KMS-11 (cell line): ENCODE results near the gene LTB4R.

ENCODE experiments used
- H2AFZ ChIP-seq: fragments of 200-600 bp; sonication (generic); 2 replicates; pipeline ENCODE4 v1.6.1; 2016; ENCODE audit warnings: antibody characterized with exemption, mixed run types, low read depth
- H3K27ac ChIP-seq: fragments of 200-600 bp; sonication (generic); 2 replicates; pipeline ENCODE4 v1.6.1; 2016; ENCODE audit warnings: mild to moderate bottlenecking, mixed run types
- H3K27me3 ChIP-seq: fragments of 200-600 bp; sonication (generic); 2 replicates; pipeline ENCODE4 v1.6.1; 2017; ENCODE audit warnings: mild to moderate bottlenecking, low read depth, mixed run types, moderate library complexity; ENCODE audit not compliant: insufficient read depth
- H3K36me3 ChIP-seq: fragments of 200-600 bp; sonication (generic); 2 replicates; pipeline ENCODE4 v1.6.1; 2017; ENCODE audit warnings: mild to moderate bottlenecking, mixed run types; ENCODE audit not compliant: insufficient read depth
- H3K4me1 ChIP-seq: fragments of 200-600 bp; sonication (generic); 2 replicates; pipeline ENCODE4 v1.6.1; 2016; ENCODE audit warnings: mild to moderate bottlenecking, low read depth, mixed run types; ENCODE audit not compliant: poor library complexity, severe bottlenecking
- H3K4me2 ChIP-seq: fragments of 200-600 bp; sonication (generic); 2 replicates; pipeline ENCODE4 v1.7.0; 2016; ENCODE audit warnings: mild to moderate bottlenecking, mixed run types
- H3K4me3 ChIP-seq: fragments of 200-600 bp; sonication (generic); IDR thresholded peaks from 2 replicates; pipeline ENCODE4 v1.6.1; 2017; ENCODE audit warnings: low read depth, low read length, mixed read lengths; ENCODE audit not compliant: insufficient read depth
- H3K79me2 ChIP-seq: fragments of 200-600 bp; sonication (generic); 2 replicates; pipeline ENCODE4 v1.6.1; 2016; ENCODE audit warnings: low read depth, mixed run types; ENCODE audit not compliant: insufficient read depth
- H3K9ac ChIP-seq: fragments of 200-600 bp; sonication (generic); 2 replicates; pipeline ENCODE4 v1.6.1; 2016; ENCODE audit warnings: mild to moderate bottlenecking, mixed run types
- H4K20me1 ChIP-seq: fragments of 200-600 bp; sonication (generic); 2 replicates; pipeline ENCODE4 v1.6.1; 2016; ENCODE audit warnings: mild to moderate bottlenecking, mixed run types; ENCODE audit not compliant: insufficient read depth
- CTCF ChIP-seq: fragments of 200-600 bp; sonication (generic); conservative IDR thresholded peaks from 2 replicates; pipeline ENCODE4 v1.6.1; 2017; ENCODE audit warnings: low read depth, mild to moderate bottlenecking, antibody characterized with exemption, low read length, moderate library complexity, mixed read lengths

LTB4R gene

GRCh38 chr14:24334431-24335291 lies 23.4 kb downstream of the LTB4R start, which contains the start of gene ADCY4:
Gene ADCY4, minus strand, starts transcription at chr14:24335071. Its CDS starts 419 bp downstream, at chr14:24334652.
- no peak within 1 kb of the TSS for H3K9ac ChIP-seq
- H3K27me3 ChIP-seq, result peaks cover 11% of the 10 kb centered on the region; the same call in 1 of the 2 replicates
- no peaks in the 10 kb centered on the region for H3K36me3 ChIP-seq
- H3K4me1 ChIP-seq, result peaks cover 12% of the 10 kb centered on the region
- H3K79me2 ChIP-seq, result no peaks in the 10 kb centered on the region
- H4K20me1 ChIP-seq, result no peaks in the 10 kb centered on the region
- H3K27ac ChIP-seq, result no peak within 1 kb of the TSS
- H3K4me3 ChIP-seq, result no peak within 1 kb of the TSS
- peak within 1 kb of the TSS; percentile 78 for H2AFZ ChIP-seq
- no peak for TF ChIP-seq CTCF
- peak within 1 kb of the TSS; percentile 80 for H3K4me2 ChIP-seq

GRCh38 chr14:24335461-24336171 lies 24.3 kb downstream of the LTB4R start:
- Histone ChIP-seq H3K4me1 (peaks cover 12% of the 10 kb centered on the region), H3K4me2 (no peak overlapping the region), H3K27me3 (peaks cover 11% of the 10 kb centered on the region; the same call in 1 of the 2 replicates), H3K36me3 (no peaks in the 10 kb centered on the region), H3K27ac (no peak overlapping the region), H4K20me1 (no peaks in the 10 kb centered on the region), H3K9ac (no peak overlapping the region), H3K4me3 (no peak overlapping the region), H2AFZ (no peak overlapping the region), H3K79me2 (no peaks in the 10 kb centered on the region)
- TF ChIP-seq CTCF, result no peak

GRCh38 chr14:24337144-24337823 lies 26.0 kb downstream of the LTB4R start:
- Histone ChIP-seq H3K27ac (no peak overlapping the region), H4K20me1 (no peaks in the 10 kb centered on the region), H3K79me2 (no peaks in the 10 kb centered on the region), H3K4me1 (peaks cover 11% of the 10 kb centered on the region), H3K4me3 (no peak overlapping the region), H3K9ac (no peak overlapping the region), H3K27me3 (peaks cover 11% of the 10 kb centered on the region; the same call in 1 of the 2 replicates), H3K36me3 (no peaks in the 10 kb centered on the region), H3K4me2 (no peak overlapping the region), H2AFZ (no peak overlapping the region)
- no peak for TF ChIP-seq CTCF

- no peaks in the 10 kb centered on the region for H4K20me1 ChIP-seq
- H3K4me3 ChIP-seq, result no peak overlapping the region
- no peaks in the 10 kb centered on the region for H3K79me2 ChIP-seq
- no peak for TF ChIP-seq CTCF
- no peak overlapping the region for H3K4me2 ChIP-seq
- no peaks in the 10 kb centered on the region for H3K36me3 ChIP-seq
- H3K27ac ChIP-seq, result no peak overlapping the region
- no peak overlapping the region for H3K9ac ChIP-seq
- peaks cover 9% of the 10 kb centered on the region; the same call in 1 of the 2 replicates for H3K27me3 ChIP-seq
- H3K4me1 ChIP-seq, result peaks cover 7% of the 10 kb centered on the region
- H2AFZ ChIP-seq, result no peak overlapping the region
These were observed 26.5 kb downstream of the LTB4R start for GRCh38 chr14:24337824-24338175.
